OCI-LY3 (cell line): Measurements from ENCODE around the gene VMP1.
A peak's percentile ranks its signal among the peaks of the same experiment; 100 is the strongest.

Experiments
- H2AFZ ChIP-seq: fragments of 200-600, 300-600 bp; shearing (Covaris generic); 2 replicates; pipeline ENCODE4 v1.6.0; 2014; ENCODE audit warnings: antibody characterized with exemption, low read depth, low read length
- H3K27ac ChIP-seq: fragments of 200-600, 300-600 bp; sonication (generic); 2 replicates; pipeline ENCODE4 v1.5.1; 2014; ENCODE audit warnings: mild to moderate bottlenecking, low read length, moderate library complexity, mixed read lengths
- H3K27me3 ChIP-seq: fragments of 200-600, 300-600 bp; sonication (generic); 2 replicates; pipeline ENCODE4 v1.6.1; 2014; ENCODE audit warnings: low read depth, low read length, mixed read lengths
- H3K36me3 ChIP-seq: fragments of 200-600, 300-600 bp; sonication (generic); replicated peaks from 2 replicates; pipeline ENCODE3; 2014; ENCODE audit warnings: low read depth, low read length, mixed read lengths
- H3K4me1 ChIP-seq: fragments of 300-600, 200-600 bp; sonication (generic); 2 replicates; pipeline ENCODE4 v1.6.1; 2014; ENCODE audit warnings: low read length, mixed read lengths
- H3K4me2 ChIP-seq: fragments of 200-600, 300-600 bp; sonication (generic); 2 replicates; pipeline ENCODE4 v1.6.1; 2014; ENCODE audit warnings: low read length, mixed read lengths
- H3K4me3 ChIP-seq: fragments of 300-600, 200-600 bp; sonication (generic); 2 replicates; pipeline ENCODE4 v1.5.1; 2014; ENCODE audit warnings: antibody characterized with exemption, mild to moderate bottlenecking, low read length, moderate library complexity
- H3K79me2 ChIP-seq: fragments of 300-600, 200-600 bp; shearing (Covaris generic); 2 replicates; pipeline ENCODE4 v1.6.1; 2014; ENCODE audit warnings: mild to moderate bottlenecking, low read length, mixed read lengths
- H3K9ac ChIP-seq: fragments of 300-600, 200-600 bp; shearing (Covaris generic); 2 replicates; pipeline ENCODE4 v1.6.0; 2014; ENCODE audit warnings: mild to moderate bottlenecking, low read length, moderate library complexity
- H3K9me3 ChIP-seq: fragments of 200-600, 300-600 bp; shearing (Covaris generic); 2 replicates; pipeline ENCODE4 v1.6.1; 2014; ENCODE audit warnings: low read length, mixed read lengths; ENCODE audit not compliant: insufficient read depth
- H4K20me1 ChIP-seq: fragments of 200-600, 300-600 bp; sonication (generic); 2 replicates; pipeline ENCODE4 v1.6.1; 2016; ENCODE audit warnings: low read length, mixed read lengths; ENCODE audit not compliant: insufficient read depth
- CTCF ChIP-seq: fragments of 200-600, 300-600 bp; sonication (generic); IDR thresholded peaks from 2 replicates; pipeline ENCODE4 v1.5.1; 2014; ENCODE audit warnings: antibody characterized with exemption, low read length, low read depth
- EZH2phosphoT487 ChIP-seq: fragments of 200-600 bp; shearing (Covaris generic); IDR thresholded peaks from 2 replicates; pipeline ENCODE4 v1.6.1; 2018; ENCODE audit warnings: antibody characterized with exemption, mixed run types, low read depth

The VMP1 gene

GRCh38 chr17:59815965-59816364 lies 108.5 kb downstream of the VMP1 start:
- H3K9me3 ChIP-seq: no peaks in the 10 kb centered on the region
- peaks cover 6% of the 10 kb centered on the region for H3K36me3 ChIP-seq
- H3K27me3 ChIP-seq: no peaks in the 10 kb centered on the region
- no peak overlapping the region for H3K4me2 ChIP-seq
- no peak overlapping the region for H3K9ac ChIP-seq
- no peaks in the 10 kb centered on the region for H3K79me2 ChIP-seq
- no peaks in the 10 kb centered on the region for H4K20me1 ChIP-seq
- TF ChIP-seq EZH2phosphoT487 (no peak), CTCF (no peak)
- H3K4me3 ChIP-seq: no peak overlapping the region
- no peaks in the 10 kb centered on the region for H3K4me1 ChIP-seq
- H3K27ac ChIP-seq: no peak overlapping the region
- H2AFZ ChIP-seq: no peak overlapping the region

GRCh38 chr17:59825533-59826322 lies 118.3 kb downstream of the VMP1 start:
- Histone ChIP-seq H3K4me1 (peaks cover 58% of the 10 kb centered on the region), H3K27me3 (no peaks in the 10 kb centered on the region), H3K79me2 (peaks cover 29% of the 10 kb centered on the region), H3K9ac (peak overlapping the region; percentile 41), H3K27ac (peak overlapping the region; percentile 45), H3K4me2 (peak overlapping the region; percentile 73), H2AFZ (no peak overlapping the region), H3K9me3 (no peaks in the 10 kb centered on the region), H3K4me3 (peak overlapping the region; percentile 39), H3K36me3 (no peaks in the 10 kb centered on the region), H4K20me1 (no peaks in the 10 kb centered on the region)
- TF ChIP-seq CTCF (no peak), EZH2phosphoT487 (no peak)

- H4K20me1 ChIP-seq: no peaks in the 10 kb centered on the region
- no peak overlapping the region for H2AFZ ChIP-seq
- H3K36me3 ChIP-seq: no peaks in the 10 kb centered on the region
- peaks cover 37% of the 10 kb centered on the region for H3K79me2 ChIP-seq
- no peaks in the 10 kb centered on the region for H3K9me3 ChIP-seq
- H3K4me2 ChIP-seq: peak overlapping the region; percentile 73
- H3K4me3 ChIP-seq: peak overlapping the region; percentile 39
- H3K27ac ChIP-seq: peak overlapping the region; percentile 93; the same call in 1 of the 2 replicates
- no peaks in the 10 kb centered on the region for H3K27me3 ChIP-seq
- TF ChIP-seq CTCF (no peak), EZH2phosphoT487 (no peak)
- peak overlapping the region; percentile 41; the same call in 1 of the 2 replicates for H3K9ac ChIP-seq
- H3K4me1 ChIP-seq: peaks cover 70% of the 10 kb centered on the region
These were observed 119.4 kb downstream of the VMP1 start for GRCh38 chr17:59826706-59827453.

- H3K27ac ChIP-seq: peak overlapping the region; percentile 93
- no peak overlapping the region for H2AFZ ChIP-seq
- H3K9me3 ChIP-seq: no peaks in the 10 kb centered on the region
- peak overlapping the region; percentile 60 for H3K4me3 ChIP-seq
- no peaks in the 10 kb centered on the region for H4K20me1 ChIP-seq
- no peaks in the 10 kb centered on the region for H3K27me3 ChIP-seq
- peak overlapping the region; percentile 74 for H3K9ac ChIP-seq
- no peaks in the 10 kb centered on the region for H3K36me3 ChIP-seq
- H3K4me1 ChIP-seq: peaks cover 80% of the 10 kb centered on the region
- TF ChIP-seq EZH2phosphoT487 (no peak), CTCF (no peak)
- H3K79me2 ChIP-seq: peaks cover 43% of the 10 kb centered on the region
- peak overlapping the region; percentile 66 for H3K4me2 ChIP-seq
These were observed 120.4 kb downstream of the VMP1 start for GRCh38 chr17:59827721-59828477.
